SK-N-SH treated with all-trans-retinoic acid at 6 μM for 48 hours (cell line): ENCODE data around the gene SLC4A11.

Experiments
- CSDC2 ChIP-seq: fragments of 250-450 bp; sonication (Bioruptor Pico); IDR thresholded peaks from 2 replicates; pipeline ENCODE4 v1.5.0; 2020; ENCODE audit warnings: mild to moderate bottlenecking, moderate library complexity
- GLIS3 ChIP-seq: fragments of 250-450 bp; sonication (Bioruptor Pico); IDR thresholded peaks from 2 replicates; pipeline ENCODE4 v1.5.0; 2020; ENCODE audit warnings: mild to moderate bottlenecking, moderate library complexity
- ISL1 ChIP-seq: fragments of 250-450 bp; sonication (Bioruptor Pico); IDR thresholded peaks from 2 replicates; pipeline ENCODE4 v2.1.2; 2022; ENCODE audit warnings: mild to moderate bottlenecking, moderate library complexity
- PPARA ChIP-seq: fragments of 250-450 bp; sonication (Bioruptor Pico); IDR thresholded peaks from 2 replicates; pipeline ENCODE4 v1.5.0; 2020; ENCODE audit warnings: mild to moderate bottlenecking, borderline replicate concordance

DNA sequence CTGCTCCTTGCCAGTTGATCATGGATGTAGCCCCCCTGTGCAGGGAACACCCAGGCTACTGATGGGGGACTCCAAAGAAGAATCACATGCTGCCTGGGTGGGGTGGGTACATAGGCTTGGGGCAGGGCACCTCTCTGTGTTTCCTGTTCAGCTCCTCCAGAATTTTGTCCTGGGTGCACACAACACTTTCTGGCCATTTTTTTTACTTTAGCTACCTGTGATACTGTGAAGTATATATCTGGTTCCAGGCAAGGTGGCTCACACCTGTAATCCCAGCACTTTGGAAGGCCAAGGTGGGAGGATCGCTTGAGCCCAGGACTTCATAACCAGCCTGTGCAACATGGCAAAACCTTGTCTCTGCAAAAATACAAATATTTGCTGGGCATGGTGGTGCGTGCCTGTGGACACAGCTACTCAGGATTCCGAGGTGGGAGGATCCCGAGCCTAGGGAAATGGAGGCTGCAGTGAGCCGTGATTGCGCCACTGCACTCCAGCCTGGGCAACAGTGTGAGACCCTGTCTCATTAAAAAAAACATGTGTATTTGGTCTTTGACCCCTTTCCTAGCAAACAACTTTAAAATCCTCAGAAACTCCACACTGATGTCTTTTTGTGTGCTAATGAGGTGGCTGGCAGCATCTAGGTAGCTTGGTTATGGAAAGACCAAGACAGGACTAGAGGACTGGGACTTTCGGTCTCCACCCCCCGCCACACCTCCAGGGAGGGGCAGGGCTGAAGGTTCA lies 14.1 kb downstream of the SLC4A11 start:
- TF ChIP-seq GLIS3 (CRISPR knock-in tag) (no peak), PPARA (no peak), CSDC2 (CRISPR knock-in tag) (no peak), ISL1 (no peak)
